H1 (cell line): Measurements from ENCODE around the gene MSANTD3. TPM values are rescaled to one million over a fixed set of nuclear protein-coding genes. Genes with fewer than 3 reads are reported as not detected.

Experiments
- CTCF ChIA-PET: fragments of 300-600 bp; sonication (Branson Sonifier 250); formaldehyde crosslinking; loops from one replicate; lab custom pipeline; 2021; ENCODE audit not compliant: partially characterized antibody; lab: Charles Lee
- POLR2A ChIA-PET: fragments of 300-600 bp; sonication (Branson Sonifier 250); formaldehyde crosslinking; loops from one replicate; lab custom pipeline; 2021; ENCODE audit warnings: inconsistent platforms; ENCODE audit not compliant: partially characterized antibody; lab: Charles Lee
- DNase-seq, 2 experiments: peaks; one replicate each; pipeline versions ENCODE4 v3.0.0 to v3.0.0-alpha.2; 2010 to 2022; ENCODE audit warnings: low spot score in 2 of 2, low read depth in 1 of 2, mixed read lengths in 1 of 2
- FAIRE-seq: peaks from 2 replicates; lab custom pipeline; 2011; peaks lifted over from hg19 to GRCh38; lab: Jason Lieb, UNC
- H2AFZ ChIP-seq: 2 replicates; pipeline ENCODE4 v1.8.1; 2012; ENCODE audit warnings: low read length, inconsistent platforms
- H2AK5ac ChIP-seq: 2 replicates; pipeline ENCODE4 v1.6.1; 2013; ENCODE audit warnings: low read depth, low read length
- H2BK120ac ChIP-seq: replicated peaks from 2 replicates; pipeline ENCODE3; 2013; ENCODE audit warnings: low read depth, low read length, inconsistent platforms
- H2BK12ac ChIP-seq: 2 replicates; pipeline ENCODE4 v1.6.1; 2013; ENCODE audit warnings: low read depth, low read length
- H2BK15ac ChIP-seq: 2 replicates; pipeline ENCODE4 v1.6.1; 2013; ENCODE audit warnings: low read length
- H2BK20ac ChIP-seq: 2 replicates; pipeline ENCODE4 v1.6.1; 2013; ENCODE audit warnings: low read length
- H2BK5ac ChIP-seq: 2 replicates; pipeline ENCODE4 v1.6.1; 2013; ENCODE audit warnings: low read depth, low read length
- H3K14ac ChIP-seq: 2 replicates; pipeline ENCODE4 v1.6.1; 2013; ENCODE audit warnings: inconsistent platforms; ENCODE audit not compliant: insufficient read length
- H3K18ac ChIP-seq: 2 replicates; pipeline ENCODE4 v1.6.1; 2013; ENCODE audit warnings: low read length; ENCODE audit errors: extremely low read depth
- H3K23ac ChIP-seq: 2 replicates; pipeline ENCODE4 v1.6.1; 2013; ENCODE audit warnings: inconsistent platforms; ENCODE audit not compliant: insufficient read length
- H3K23me2 ChIP-seq: 2 replicates; pipeline ENCODE4 v1.6.1; 2013; ENCODE audit warnings: low read depth, low read length
- H3K27ac ChIP-seq: 2 replicates; pipeline ENCODE4 v1.6.1; 2011; ENCODE audit warnings: low read depth, low read length, inconsistent platforms
- H3K27me3 ChIP-seq, 4 experiments: replicated peaks in 1 of 4; 1 replicate in 1 of 4; 2 replicates in 3 of 4; pipeline versions ENCODE4 v1.6.1 to v1.8.1; 2011 to 2013; ENCODE audit warnings: low read length in 3 of 4, mild to moderate bottlenecking in 3 of 4, inconsistent platforms in 2 of 4, mixed read lengths in 2 of 4, moderate library complexity in 1 of 4; ENCODE audit not compliant: control insufficient read depth in 3 of 4, insufficient read depth in 3 of 4; ENCODE audit errors: extremely low read depth in 1 of 4
- H3K36me3 ChIP-seq, 4 experiments: 2 replicates each; pipeline versions ENCODE4 v1.6.1 to v1.8.1; 2011 to 2013; ENCODE audit warnings: mild to moderate bottlenecking in 4 of 4, low read length in 3 of 4, moderate library complexity in 2 of 4, control low read depth in 1 of 4, inconsistent platforms in 1 of 4; ENCODE audit not compliant: insufficient read depth in 4 of 4, control insufficient read depth in 2 of 4
- H3K4ac ChIP-seq: replicated peaks from 2 replicates; pipeline ENCODE3; 2013; ENCODE audit warnings: low read length, low read depth, mixed read lengths, inconsistent platforms; ENCODE audit not compliant: insufficient read length
- H3K4me1 ChIP-seq, 4 experiments: replicated peaks in 1 of 4; 1 replicate in 1 of 4; 2 replicates in 3 of 4; pipeline versions ENCODE4 v1.6.1 to v1.8.1; 2011 to 2013; ENCODE audit warnings: low read length in 3 of 4, inconsistent platforms in 2 of 4, mixed read lengths in 1 of 4; ENCODE audit not compliant: insufficient read depth in 4 of 4, control insufficient read depth in 3 of 4
- H3K4me2 ChIP-seq, 2 experiments: 2 replicates each; pipeline versions ENCODE4 v1.6.1 to v1.8.1; 2011 to 2013; ENCODE audit warnings: low read depth in 2 of 2, low read length in 2 of 2, control low read depth in 1 of 2, inconsistent platforms in 1 of 2, mild to moderate bottlenecking in 1 of 2; ENCODE audit not compliant: insufficient read depth in 1 of 2
- H3K4me3 ChIP-seq, 4 experiments: fragments of 200-600, 300-600 bp in 1 of 4; sonication (generic), shearing (Covaris generic), sonication (Bioruptor Twin) in 1 of 4; 2 replicates each; pipeline versions ENCODE4 v1.5.1 to v1.8.1; 2011 to 2016; ENCODE audit warnings: low read length in 4 of 4, low read depth in 3 of 4, control low read depth in 2 of 4, inconsistent platforms in 2 of 4, mild to moderate bottlenecking in 2 of 4, mixed read lengths in 1 of 4, moderate library complexity in 1 of 4; ENCODE audit not compliant: insufficient read depth in 2 of 4; ENCODE audit errors: extremely low read depth in 1 of 4
- H3K56ac ChIP-seq: replicated peaks from 2 replicates; pipeline ENCODE3; 2013; ENCODE audit warnings: low read depth, mild to moderate bottlenecking, mixed read lengths, low read length, inconsistent platforms; ENCODE audit not compliant: insufficient read length
- H3K79me1 ChIP-seq: 2 replicates; pipeline ENCODE4 v1.6.1; 2013; ENCODE audit warnings: low read depth, low read length, control low read depth
- H3K79me2 ChIP-seq, 2 experiments: 2 replicates each; pipeline versions ENCODE4 v1.6.1 to v1.8.1; 2012 to 2013; ENCODE audit warnings: low read length in 2 of 2, mild to moderate bottlenecking in 2 of 2, inconsistent platforms in 1 of 2; ENCODE audit not compliant: insufficient read depth in 2 of 2, control insufficient read depth in 1 of 2
- H3K9ac ChIP-seq, 4 experiments: replicated peaks in 1 of 4; 1 replicate in 1 of 4; 2 replicates in 3 of 4; pipeline versions ENCODE4 v1.6.1 to v1.8.1; 2011 to 2013; ENCODE audit warnings: low read depth in 3 of 4, low read length in 3 of 4, control low read depth in 2 of 4, mild to moderate bottlenecking in 2 of 4, moderate library complexity in 2 of 4, inconsistent platforms in 1 of 4; ENCODE audit errors: extremely low read depth in 1 of 4
- H3K9me3 ChIP-seq, 2 experiments: 2 replicates each; pipeline versions ENCODE4 v1.6.1 to v1.8.1; 2012 to 2013; ENCODE audit warnings: mild to moderate bottlenecking in 2 of 2, moderate library complexity in 2 of 2, control low read depth in 1 of 2, inconsistent platforms in 1 of 2, low read depth in 1 of 2, low read length in 1 of 2, mixed read lengths in 1 of 2; ENCODE audit not compliant: insufficient read depth in 2 of 2
- H4K20me1 ChIP-seq, 2 experiments: replicated peaks in 1 of 2; 2 replicates each; pipeline versions ENCODE3 to v1.8.1; 2011 to 2013; ENCODE audit warnings: inconsistent platforms in 2 of 2, low read length in 2 of 2, mild to moderate bottlenecking in 1 of 2; ENCODE audit not compliant: insufficient read depth in 2 of 2, control insufficient read depth in 1 of 2
- H4K5ac ChIP-seq: 2 replicates; pipeline ENCODE4 v1.6.1; 2013; ENCODE audit warnings: low read length, low read depth, mixed read lengths, inconsistent platforms; ENCODE audit not compliant: insufficient read length
- H4K8ac ChIP-seq: 2 replicates; pipeline ENCODE4 v1.8.0; 2013; ENCODE audit warnings: mild to moderate bottlenecking, moderate library complexity, low read length, inconsistent platforms; ENCODE audit not compliant: insufficient read depth; ENCODE audit errors: extremely low read depth
- H4K91ac ChIP-seq: replicated peaks from 2 replicates; pipeline ENCODE3; 2013; ENCODE audit warnings: low read length, mixed read lengths, inconsistent platforms; ENCODE audit not compliant: insufficient read length
- CBX5 ChIP-seq: fragments of 300-800, 300-1000 bp; sonication (generic); IDR thresholded peaks from 2 replicates; pipeline ENCODE4 v1.7.1; 2016; ENCODE audit warnings: antibody characterized with exemption, low read length, low read depth
- CHD2 ChIP-seq: IDR thresholded peaks from 2 replicates; pipeline ENCODE4 v1.6.1; 2012; ENCODE audit warnings: low read length, improper control_type of control experiment
- EP300 ChIP-seq, 2 experiments: IDR thresholded peaks; 1 replicate in 1 of 2; 2 replicates in 1 of 2; pipeline ENCODE4 v1.6.1; 2011 to 2012; ENCODE audit warnings: low read depth in 2 of 2, low read length in 2 of 2, mild to moderate bottlenecking in 2 of 2, borderline replicate concordance in 1 of 2, inconsistent platforms in 1 of 2, moderate library complexity in 1 of 2
- HDAC2 ChIP-seq, 2 experiments: fragments of 300-600 bp in 1 of 2; sonication (generic) in 1 of 2; IDR thresholded peaks; 2 replicates each; pipeline ENCODE4 v1.6.1; 2011 to 2012; ENCODE audit warnings: low read depth in 2 of 2, low read length in 2 of 2, mild to moderate bottlenecking in 2 of 2, moderate library complexity in 2 of 2, borderline replicate concordance in 1 of 2, inconsistent platforms in 1 of 2
- KDM5A ChIP-seq: fragments of 200-600 bp; IDR thresholded peaks from 2 replicates; pipeline ENCODE4 v1.7.1; 2012; ENCODE audit warnings: mild to moderate bottlenecking, low read length, inconsistent platforms, mixed read lengths
- POLR2AphosphoS5 ChIP-seq: IDR thresholded peaks from 2 replicates; pipeline ENCODE4 v1.6.1; 2011; ENCODE audit warnings: low read depth, low read length
- SIRT6 ChIP-seq: IDR thresholded peaks from one replicate; pipeline ENCODE4 v1.7.1; 2012; ENCODE audit warnings: low read length, inconsistent platforms
- SP2 ChIP-seq: IDR thresholded peaks from 2 replicates; pipeline ENCODE4 v1.6.1; 2012; ENCODE audit warnings: mild to moderate bottlenecking, low read length, inconsistent platforms
- WGBS, 2 experiments: shearing (Covaris generic) in 1 of 2; methylation state at CpG; one replicate each; pipeline versions ENCODE4 v1.1.6 to v1.1.7; 2013 to 2015; ENCODE audit warnings: low lambda C conversion rate in 2 of 2, mixed read lengths in 2 of 2, inconsistent platforms in 1 of 2, low coverage in 1 of 2, missing lambda C conversion rate in 1 of 2; ENCODE audit not compliant: insufficient replicate concordance in 2 of 2, insufficient coverage in 1 of 2, insufficient read length in 1 of 2; ENCODE audit errors: extremely low coverage in 1 of 2, missing lambda C conversion rate in 1 of 2; 5-methylcytosine and 5-hydroxymethylcytosine counted together
- polyA plus RNA-seq, 7 experiments: library from polyadenylated mRNA; depleted of rRNA in 3 of 7; stranded (reverse) in 5 of 7; unstranded in 2 of 7; fragments of >200 nt in 5 of 7; fragments of 200-250 nt in 2 of 7; gene quantifications; 1 replicate in 5 of 7; 2 replicates in 1 of 7; 4 replicates in 1 of 7; pipeline versions ENCODE4 v1.2.1 to v1.2.3, GENCODE V29; 2011 to 2013; ENCODE audit warnings: missing spikeins in 2 of 7, mixed read lengths in 2 of 7
- total RNA-seq: library from RNA; stranded (reverse); fragmentation: NEBNext Ultra II Directional; extraction: Animal tissue kit (Norgen Biotek cat#: 25700); gene quantifications from 2 replicates; pipeline ENCODE4 v1.2.1, GENCODE V29; 2021
- TF ChIP-seq, protein P1 (sequence below): IDR thresholded peaks from 2 replicates; pipeline ENCODE4 v1.6.1; 2012; ENCODE audit warnings: inconsistent platforms
- TF ChIP-seq, protein P2 (sequence below): IDR thresholded peaks from 2 replicates; pipeline ENCODE4 v1.6.1; 2011; ENCODE audit warnings: low read depth, mild to moderate bottlenecking, low read length; ENCODE audit not compliant: insufficient read depth
- TF ChIP-seq, protein P3 (sequence below): IDR thresholded peaks from 2 replicates; pipeline ENCODE4 v1.6.1; 2012; ENCODE audit warnings: low read length, inconsistent platforms

The MSANTD3 gene
- total and polyA plus RNA-seq, 2 of the 8 experiments (the other 6 are each of a cell fraction or from before 2014, with no cell fraction given), result 12.0 to 41.3 TPM

DNA sequence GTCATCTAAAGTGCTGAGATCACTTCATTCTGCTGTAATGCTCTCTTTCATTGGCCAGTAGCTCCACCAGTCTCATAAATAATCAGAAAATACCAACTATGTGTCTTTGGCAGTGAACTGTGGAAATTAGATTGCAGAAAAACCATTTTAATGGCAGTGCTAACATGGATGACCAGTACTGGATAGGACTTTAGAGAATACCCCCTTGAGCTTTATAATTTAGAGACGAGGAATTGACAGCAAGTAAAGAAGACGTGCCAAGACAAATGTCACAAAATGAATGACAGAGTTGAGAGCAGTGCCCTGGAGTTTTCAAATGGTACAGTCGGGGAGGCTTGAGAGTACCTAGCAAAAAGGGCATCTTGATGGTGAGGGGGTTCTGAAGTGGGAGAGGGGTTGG is 5.8 kb downstream of the MSANTD3 start:
- ChIA-PET POLR2A (interaction anchor here (1.0 kb wide), 1 partner anchor 69 kb away, joined by 3 read pairs; no protein-coding TSS in a partner anchor), CTCF (interaction anchor here (1.1 kb wide), 1 partner anchor 9 kb away, joined by 3 read pairs; no protein-coding TSS in a partner anchor)
- no peak overlapping the region for H2BK15ac ChIP-seq
- peaks cover 0 to 11% (median 6%) of the 10 kb centered on the region in 4 experiments; a peak in 3 of 7 replicates for H3K4me1 ChIP-seq
- H4K20me1 ChIP-seq, result peaks cover 0 to 9% of the 10 kb centered on the region in 2 experiments
- no peak overlapping the region for H3K27ac ChIP-seq
- H3K18ac ChIP-seq, result no peak overlapping the region
- H3K4ac ChIP-seq, result no peak overlapping the region
- DNase-seq (no peak), FAIRE-seq (no peak)
- H3K79me1 ChIP-seq, result peaks cover 12% of the 10 kb centered on the region
- H2BK20ac ChIP-seq, result no peak overlapping the region
- H3K4me2 ChIP-seq, result no peak overlapping the region
- H4K8ac ChIP-seq, result no peak overlapping the region
- no peaks in the 10 kb centered on the region for H3K27me3 ChIP-seq
- H3K9me3 ChIP-seq, result no peaks in the 10 kb centered on the region
- H2AK5ac ChIP-seq, result no peak overlapping the region
- H3K23me2 ChIP-seq, result peaks cover 4% of the 10 kb centered on the region; the same call in 1 of the 2 replicates
- no peak overlapping the region for H3K23ac ChIP-seq
- H4K91ac ChIP-seq, result no peak overlapping the region
- no peak overlapping the region for H3K4me3 ChIP-seq
- H2BK120ac ChIP-seq, result no peak overlapping the region
- no peak overlapping the region for H3K9ac ChIP-seq
- H2BK5ac ChIP-seq, result no peak overlapping the region
- no peak overlapping the region for H2BK12ac ChIP-seq
- H3K79me2 ChIP-seq, result peaks cover 0 to 77% of the 10 kb centered on the region in 2 experiments; a peak in 3 of 4 replicates
- no peak overlapping the region for H2AFZ ChIP-seq
- no peaks in the 10 kb centered on the region for H3K36me3 ChIP-seq
- 84% methylated on average over 3 of the region's 3 CpGs; no CpG with 5 or more reads in 1 of the 2 experiments for WGBS, 2 experiments
- no peak overlapping the region for H4K5ac ChIP-seq
- no peak overlapping the region for H3K14ac ChIP-seq
- H3K56ac ChIP-seq, result no peak overlapping the region
- TF ChIP-seq EP300 (IDR thresholded peaks at IDR 0.05; ENCODE audit: borderline replicate concordance in 1 of 2, low read depth in 2 of 2, low read length in 2 of 2), result no peak
- TF ChIP-seq, protein P1, sequence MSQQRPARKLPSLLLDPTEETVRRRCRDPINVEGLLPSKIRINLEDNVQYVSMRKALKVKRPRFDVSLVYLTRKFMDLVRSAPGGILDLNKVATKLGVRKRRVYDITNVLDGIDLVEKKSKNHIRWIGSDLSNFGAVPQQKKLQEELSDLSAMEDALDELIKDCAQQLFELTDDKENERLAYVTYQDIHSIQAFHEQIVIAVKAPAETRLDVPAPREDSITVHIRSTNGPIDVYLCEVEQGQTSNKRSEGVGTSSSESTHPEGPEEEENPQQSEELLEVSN, result no peak
- no peak for TF ChIP-seq CHD2
- no peak for TF ChIP-seq KDM5A
- TF ChIP-seq, protein P2, sequence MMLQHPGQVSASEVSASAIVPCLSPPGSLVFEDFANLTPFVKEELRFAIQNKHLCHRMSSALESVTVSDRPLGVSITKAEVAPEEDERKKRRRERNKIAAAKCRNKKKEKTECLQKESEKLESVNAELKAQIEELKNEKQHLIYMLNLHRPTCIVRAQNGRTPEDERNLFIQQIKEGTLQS, result no peak
- TF ChIP-seq SIRT6, result no peak
- TF ChIP-seq, protein P3, sequence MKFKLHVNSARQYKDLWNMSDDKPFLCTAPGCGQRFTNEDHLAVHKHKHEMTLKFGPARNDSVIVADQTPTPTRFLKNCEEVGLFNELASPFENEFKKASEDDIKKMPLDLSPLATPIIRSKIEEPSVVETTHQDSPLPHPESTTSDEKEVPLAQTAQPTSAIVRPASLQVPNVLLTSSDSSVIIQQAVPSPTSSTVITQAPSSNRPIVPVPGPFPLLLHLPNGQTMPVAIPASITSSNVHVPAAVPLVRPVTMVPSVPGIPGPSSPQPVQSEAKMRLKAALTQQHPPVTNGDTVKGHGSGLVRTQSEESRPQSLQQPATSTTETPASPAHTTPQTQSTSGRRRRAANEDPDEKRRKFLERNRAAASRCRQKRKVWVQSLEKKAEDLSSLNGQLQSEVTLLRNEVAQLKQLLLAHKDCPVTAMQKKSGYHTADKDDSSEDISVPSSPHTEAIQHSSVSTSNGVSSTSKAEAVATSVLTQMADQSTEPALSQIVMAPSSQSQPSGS, result no peak
- TF ChIP-seq HDAC2 (IDR thresholded peaks at IDR 0.05; ENCODE audit: borderline replicate concordance in 1 of 2, low read depth in 2 of 2, low read length in 2 of 2), result no peak
- TF ChIP-seq CBX5, result no peak
- TF ChIP-seq SP2, result no peak
- TF ChIP-seq POLR2AphosphoS5, result no peak
